Measurements from ENCODE around the gene TEX261. TPM values are rescaled to one million over a fixed set of nuclear protein-coding genes. Genes with fewer than 3 reads are reported as not detected.

Gene TEX261
- total RNA-seq, 1 experiment from 2014 or later = 54.2 TPM

- TF ChIP-seq CTCF (conservative IDR thresholded peaks at IDR 0.05; ENCODE audit: low read depth, low read length) (no peak), EZH2phosphoT487 (IDR thresholded peaks at IDR 0.05; ENCODE audit: borderline replicate concordance, low read length) (no peak), EZH2 (IDR thresholded peaks at IDR 0.05; ENCODE audit: low read length, unreplicated experiment) (no peak)
- Histone ChIP-seq H3K4me1 (ENCODE audit: insufficient read depth, low read length) (peaks cover 16% of the 10 kb centered on the region), H3K79me2 (ENCODE audit: low read length) (no peaks in the 10 kb centered on the region), H3K27ac (ENCODE audit: low read length) (no peak overlapping the region), H3K9ac (ENCODE audit: low read length) (no peak overlapping the region), H2AFZ (ENCODE audit: low read length) (no peak overlapping the region), H3F3A (ENCODE audit: low read length, unreplicated experiment) (no peaks in the 10 kb centered on the region), H3K4me2 (ENCODE audit: low read length) (no peak overlapping the region), H3K27me3 (ENCODE audit: low read length) (no peaks in the 10 kb centered on the region), H3K4me3 (ENCODE audit: low read length) (no peak overlapping the region), H3K9me2 (replicated peaks; ENCODE audit: low read length) (no peaks in the 10 kb centered on the region), H3K36me3 (ENCODE audit: low read depth, low read length) (no peaks in the 10 kb centered on the region), H3K9me3 (ENCODE audit: low read length) (no peaks in the 10 kb centered on the region), H4K20me1 (ENCODE audit: low read length) (no peaks in the 10 kb centered on the region)
- no TSS peak for BruUV-seq (replicated peaks)
- intact Hi-C loops (cut with micrococcal nuclease) = no loop called here
- CTCF ChIA-PET = no interaction called here
- POLR2A ChIA-PET (ENCODE audit: unreplicated experiment) = no interaction called here
- ATAC-seq (no peak), DNase-seq (no peak)
These were observed 19.4 kb downstream of the TEX261 start for GRCh38 chr2:70975237-70975636.

GRCh38 chr2:70974592-70974991, 20.1 kb downstream of the TEX261 start:
- ChIA-PET CTCF (no interaction called here), POLR2A (ENCODE audit: unreplicated experiment) (no interaction called here)
- Histone ChIP-seq H3K4me3 (ENCODE audit: low read length) (no peak overlapping the region), H3K4me1 (ENCODE audit: insufficient read depth, low read length) (peaks cover 16% of the 10 kb centered on the region), H3K27ac (ENCODE audit: low read length) (no peak overlapping the region), H3K27me3 (ENCODE audit: low read length) (no peaks in the 10 kb centered on the region), H2AFZ (ENCODE audit: low read length) (no peak overlapping the region), H3K4me2 (ENCODE audit: low read length) (no peak overlapping the region), H3K9ac (ENCODE audit: low read length) (no peak overlapping the region), H3K9me3 (ENCODE audit: low read length) (no peaks in the 10 kb centered on the region), H3K9me2 (replicated peaks; ENCODE audit: low read length) (no peaks in the 10 kb centered on the region), H3F3A (ENCODE audit: low read length, unreplicated experiment) (no peaks in the 10 kb centered on the region), H3K79me2 (ENCODE audit: low read length) (no peaks in the 10 kb centered on the region), H3K36me3 (ENCODE audit: low read depth, low read length) (no peaks in the 10 kb centered on the region), H4K20me1 (ENCODE audit: low read length) (no peaks in the 10 kb centered on the region)
- ATAC-seq (no peak), DNase-seq (no peak)
- intact Hi-C loops (cut with micrococcal nuclease) = no loop called here
- no peak for TF ChIP-seq EZH2phosphoT487 (IDR thresholded peaks at IDR 0.05; ENCODE audit: borderline replicate concordance, low read length)
- TF ChIP-seq EZH2 (IDR thresholded peaks at IDR 0.05; ENCODE audit: low read length, unreplicated experiment) = no peak
- no peak for TF ChIP-seq CTCF (conservative IDR thresholded peaks at IDR 0.05; ENCODE audit: low read depth, low read length)
- BruUV-seq (replicated peaks) = no TSS peak

- intact Hi-C loops (cut with micrococcal nuclease) = no loop called here
These were observed 27.5 kb downstream of the TEX261 start for GRCh38 chr2:70967189-70967588.

More at GRCh38 chr2:70967189-70967588, 27.5 kb downstream of the TEX261 start:
- Histone ChIP-seq H3K9me2 (replicated peaks; ENCODE audit: low read length) (no peaks in the 10 kb centered on the region), H3F3A (ENCODE audit: low read length, unreplicated experiment) (no peaks in the 10 kb centered on the region), H3K9me3 (ENCODE audit: low read length) (no peaks in the 10 kb centered on the region), H3K79me2 (ENCODE audit: low read length) (no peaks in the 10 kb centered on the region), H4K20me1 (ENCODE audit: low read length) (no peaks in the 10 kb centered on the region), H3K9ac (ENCODE audit: low read length) (no peak overlapping the region), H3K36me3 (ENCODE audit: low read depth, low read length) (no peaks in the 10 kb centered on the region), H3K27me3 (ENCODE audit: low read length) (no peaks in the 10 kb centered on the region), H3K27ac (ENCODE audit: low read length) (no peak overlapping the region), H3K4me1 (ENCODE audit: insufficient read depth, low read length) (no peaks in the 10 kb centered on the region), H3K4me3 (ENCODE audit: low read length) (no peak overlapping the region), H2AFZ (ENCODE audit: low read length) (no peak overlapping the region), H3K4me2 (ENCODE audit: low read length) (no peak overlapping the region)
- no peak for TF ChIP-seq EZH2 (IDR thresholded peaks at IDR 0.05; ENCODE audit: low read length, unreplicated experiment)
- TF ChIP-seq EZH2phosphoT487 (IDR thresholded peaks at IDR 0.05; ENCODE audit: borderline replicate concordance, low read length) = no peak
- no peak for TF ChIP-seq CTCF (conservative IDR thresholded peaks at IDR 0.05; ENCODE audit: low read depth, low read length)
- DNase-seq = no peak
- no peak for ATAC-seq
- no TSS peak for BruUV-seq (replicated peaks)
- POLR2A ChIA-PET (ENCODE audit: unreplicated experiment) = no interaction called here
- CTCF ChIA-PET = interaction anchor here (0.9 kb wide), 1 partner anchor 20 kb away, joined by 3 read pairs; no protein-coding TSS in a partner anchor
